Nephron (organoid): Measurements from ENCODE around the gene DCDC2B.

ENCODE experiments used
- H3K27ac Mint-ChIP-seq, 3 experiments: 2 replicates each; pipeline ENCODE4 v1.8.0; 2020; ENCODE audit warnings: mixed read lengths in 3 of 3, mild to moderate bottlenecking in 2 of 3, moderate library complexity in 1 of 3
- H3K27me3 Mint-ChIP-seq: 2 replicates; pipeline ENCODE4 v1.8.0; 2021; ENCODE audit warnings: low read depth, mild to moderate bottlenecking, moderate library complexity, mixed read lengths
- H3K36me3 Mint-ChIP-seq: 2 replicates; pipeline ENCODE4 v1.8.0; 2020; ENCODE audit warnings: low read depth, mixed read lengths
- H3K4me1 Mint-ChIP-seq: 2 replicates; pipeline ENCODE4 v1.8.0; 2020; ENCODE audit warnings: mixed read lengths
- H3K4me3 Mint-ChIP-seq, 3 experiments: 2 replicates each; pipeline ENCODE4 v1.8.0; 2020; ENCODE audit warnings: mild to moderate bottlenecking in 3 of 3, mixed read lengths in 3 of 3, moderate library complexity in 2 of 3
- H3K9me3 Mint-ChIP-seq: 2 replicates; pipeline ENCODE4 v1.8.0; 2020; ENCODE audit warnings: mixed read lengths
- CTCF ChIP-seq, 3 experiments: fragments of 200-600 bp; sonication (generic); IDR thresholded peaks; one replicate each; pipeline ENCODE4 v1.5.0; 2021; ENCODE audit warnings: antibody characterized with exemption in 3 of 3; ENCODE audit not compliant: unreplicated experiment in 3 of 3

Gene DCDC2B

GRCh38 chr1:32192220-32192948 lies 16.5 kb upstream of the DCDC2B start:
- H3K4me3 Mint-ChIP-seq = no peak overlapping the region
- no peak for TF ChIP-seq CTCF (IDR thresholded peaks at IDR 0.05; ENCODE audit: unreplicated experiment in 3 of 3)
- H3K27me3 Mint-ChIP-seq = no peaks in the 10 kb centered on the region
- H3K9me3 Mint-ChIP-seq = no peaks in the 10 kb centered on the region
- H3K4me1 Mint-ChIP-seq = peaks cover 3% of the 10 kb centered on the region
- H3K36me3 Mint-ChIP-seq = peaks cover 72% of the 10 kb centered on the region
- no peak overlapping the region for H3K27ac Mint-ChIP-seq

- no peak for TF ChIP-seq CTCF (IDR thresholded peaks at IDR 0.05; ENCODE audit: unreplicated experiment in 3 of 3)
Measured at GRCh38 chr1:32194984-32195383, 13.9 kb upstream of the DCDC2B start.

GRCh38 chr1:32195531-32195930 lies 13.4 kb upstream of the DCDC2B start:
- H3K27ac Mint-ChIP-seq = no peak overlapping the region
- no peaks in the 10 kb centered on the region for H3K27me3 Mint-ChIP-seq
- peaks cover 46% of the 10 kb centered on the region for H3K36me3 Mint-ChIP-seq
- H3K9me3 Mint-ChIP-seq = no peaks in the 10 kb centered on the region
- TF ChIP-seq CTCF (IDR thresholded peaks at IDR 0.05; ENCODE audit: unreplicated experiment in 3 of 3) = no peak
- no peak overlapping the region for H3K4me3 Mint-ChIP-seq
- H3K4me1 Mint-ChIP-seq = peaks cover 21% of the 10 kb centered on the region

More at GRCh38 chr1:32194984-32195383, 13.9 kb upstream of the DCDC2B start:
- H3K4me3 Mint-ChIP-seq = no peak overlapping the region
- H3K9me3 Mint-ChIP-seq = no peaks in the 10 kb centered on the region
- H3K27ac Mint-ChIP-seq = no peak overlapping the region
- H3K27me3 Mint-ChIP-seq = no peaks in the 10 kb centered on the region
- H3K4me1 Mint-ChIP-seq = peaks cover 17% of the 10 kb centered on the region
- peaks cover 51% of the 10 kb centered on the region for H3K36me3 Mint-ChIP-seq

- Mint-ChIP-seq H3K36me3 (peaks cover 42% of the 10 kb centered on the region), H3K27me3 (no peaks in the 10 kb centered on the region)
- no peak for TF ChIP-seq CTCF (IDR thresholded peaks at IDR 0.05; ENCODE audit: unreplicated experiment in 3 of 3)
Measured at GRCh38 chr1:32195972-32196823, 12.7 kb upstream of the DCDC2B start.

GRCh38 chr1:32197074-32197473 lies 11.8 kb upstream of the DCDC2B start:
- H3K27me3 Mint-ChIP-seq = no peaks in the 10 kb centered on the region
- no peaks in the 10 kb centered on the region for H3K9me3 Mint-ChIP-seq
- peak overlapping the region in 2 of 3 experiments; percentile 23 to 60 for H3K27ac Mint-ChIP-seq

More at GRCh38 chr1:32195972-32196823, 12.7 kb upstream of the DCDC2B start:
- Mint-ChIP-seq H3K4me1 (peaks cover 22% of the 10 kb centered on the region), H3K4me3 (no peak overlapping the region), H3K9me3 (no peaks in the 10 kb centered on the region), H3K27ac (no peak overlapping the region)

More at GRCh38 chr1:32197074-32197473, 11.8 kb upstream of the DCDC2B start:
- H3K36me3 Mint-ChIP-seq = peaks cover 33% of the 10 kb centered on the region
- peak overlapping the region in 1 of 3 experiments; percentile 41 for H3K4me3 Mint-ChIP-seq
- peaks cover 30% of the 10 kb centered on the region for H3K4me1 Mint-ChIP-seq
- TF ChIP-seq CTCF (IDR thresholded peaks at IDR 0.05; ENCODE audit: unreplicated experiment in 3 of 3) = no peak
